A204.1 (cell line): ENCODE results near the gene SPESP1.
"Not testable (repeated sequence)": the region's sequence is repeated elsewhere in the genome, so short reads cannot be mapped to it uniquely, and the experiment has no call there.

ENCODE experiments used
- FAIRE-seq: peaks from 2 replicates; lab custom pipeline; 2012; peaks lifted over from hg19 to GRCh38; lab: Jason Lieb, UNC

The SPESP1 gene

DNA sequence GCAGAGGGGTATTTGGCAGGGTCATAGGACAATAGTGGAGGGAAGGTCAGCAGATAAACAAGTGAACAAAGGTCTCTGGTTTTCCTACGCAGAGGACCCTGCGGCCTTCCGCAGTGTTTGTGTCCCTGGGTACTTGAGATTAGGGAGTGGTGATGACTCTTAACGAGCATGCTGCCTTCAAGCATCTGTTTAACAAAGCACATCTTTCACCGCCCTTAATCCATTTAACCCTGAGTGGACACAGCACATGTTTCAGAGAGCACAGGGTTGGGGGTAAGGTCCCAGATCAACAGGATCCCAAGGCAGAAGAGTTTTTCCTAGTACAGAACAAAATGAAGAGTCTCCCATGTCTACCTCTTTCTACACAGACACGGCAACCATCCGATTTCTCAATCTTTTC is 33.4 kb downstream of the SPESP1 start:
- FAIRE-seq: not testable (repeated sequence)

GRCh38 chr15:68966996-68967395 is 36.7 kb downstream of the SPESP1 start:
- FAIRE-seq: no peak

DNA sequence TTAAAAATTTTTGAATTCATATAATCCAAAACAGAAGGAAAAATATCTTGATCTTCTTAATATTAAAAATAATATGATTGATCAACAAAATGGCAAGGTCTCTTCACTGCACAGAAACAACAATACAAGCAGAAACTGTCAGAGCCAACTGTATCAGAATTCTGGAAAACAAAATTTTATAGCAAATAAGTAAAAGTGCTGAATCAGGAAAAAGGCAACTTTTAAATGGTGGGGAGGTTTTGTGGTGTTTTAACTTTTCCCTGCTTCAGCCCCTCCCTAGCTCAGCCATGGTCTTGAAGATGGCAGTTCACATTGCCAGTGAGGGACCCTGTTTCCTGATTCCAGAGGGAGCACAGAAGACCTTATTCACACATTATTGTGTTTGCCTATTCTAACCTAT is 37.6 kb downstream of the SPESP1 start:
- FAIRE-seq: no peak

DNA sequence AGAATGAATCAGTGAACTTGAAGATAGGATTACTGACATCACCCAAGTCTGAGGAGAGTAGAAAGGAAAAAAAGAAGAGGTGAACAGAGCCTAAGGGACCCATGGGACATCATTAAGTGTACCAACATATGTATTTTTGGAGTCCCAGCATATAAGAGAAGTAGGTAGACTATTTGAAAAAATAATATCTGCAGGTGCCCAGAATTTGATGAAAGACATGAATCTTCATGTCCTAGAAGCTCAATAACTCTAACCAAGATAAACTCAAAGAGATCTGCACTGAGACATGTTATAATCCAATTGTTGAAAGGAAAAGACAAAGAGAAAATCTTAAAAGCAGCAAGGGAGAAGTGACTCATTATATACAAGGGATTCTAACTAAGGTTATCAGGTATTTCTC is 39.0 kb downstream of the SPESP1 start:
- no peak for FAIRE-seq

DNA sequence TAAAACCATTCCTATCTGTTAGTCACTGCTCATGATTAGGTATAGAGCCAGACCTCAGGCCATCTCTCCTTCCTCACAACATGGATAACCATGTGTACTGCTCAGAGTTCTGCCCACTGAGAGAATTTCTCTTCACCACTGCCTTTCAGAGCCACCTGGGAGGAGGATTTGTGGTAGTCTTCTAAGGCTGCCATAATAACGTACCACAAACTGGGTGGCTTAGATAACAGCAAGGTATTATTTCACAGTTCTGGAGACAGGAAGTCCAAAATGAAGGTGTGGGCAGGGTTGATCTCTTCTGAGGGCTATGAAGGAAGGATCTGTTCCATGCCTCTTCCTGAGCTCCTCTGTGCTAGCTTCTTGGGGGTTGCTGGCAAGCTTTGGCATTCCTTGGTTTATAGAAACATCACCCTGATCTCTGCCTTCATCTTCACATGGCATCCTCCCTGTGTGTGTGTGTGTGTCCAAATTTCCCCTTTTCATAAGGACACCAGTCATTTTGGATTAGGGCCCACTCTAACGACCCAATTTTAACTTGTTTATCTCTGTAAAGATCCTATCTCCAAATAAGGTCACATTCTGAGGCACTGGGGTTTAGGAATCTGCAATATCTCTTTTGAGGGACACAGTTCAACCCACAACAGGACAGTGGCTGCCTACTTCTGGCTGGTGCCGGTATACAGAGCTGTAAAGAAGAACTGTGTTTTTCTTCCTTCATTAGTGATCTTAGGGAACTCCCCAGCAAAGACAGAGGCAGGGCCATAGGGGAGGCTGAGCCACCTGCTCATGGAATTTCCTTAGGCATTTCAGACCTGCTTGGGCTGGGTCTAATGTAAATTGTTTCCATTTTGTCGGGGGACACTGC is 42.1 kb downstream of the SPESP1 start:
- no peak for FAIRE-seq

DNA sequence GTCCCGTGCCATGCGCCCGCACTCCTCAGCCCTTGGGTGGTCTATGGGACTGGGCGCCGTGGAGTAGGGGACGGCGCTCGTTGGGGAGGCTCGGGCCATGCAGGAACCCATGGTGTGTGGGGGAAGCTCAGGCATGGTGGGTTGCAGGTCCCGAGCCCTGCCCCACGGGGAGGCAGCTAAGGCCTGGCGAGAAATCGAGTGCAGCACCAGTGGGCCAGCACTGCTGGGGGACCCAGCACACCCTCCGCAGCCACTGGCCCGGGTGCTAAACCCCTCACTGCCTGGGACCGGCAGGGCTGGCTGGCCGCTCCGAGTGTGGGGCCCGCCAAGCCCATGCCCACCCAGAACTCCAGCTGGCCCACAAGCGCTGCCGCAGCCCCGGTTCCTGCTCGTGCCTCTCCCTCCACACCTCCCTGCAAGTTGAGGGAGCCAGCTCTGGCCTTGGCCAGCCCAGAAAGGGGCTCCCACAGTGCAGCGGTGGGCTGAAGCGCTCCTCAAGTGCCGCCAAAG is 45.4 kb downstream of the SPESP1 start:
- FAIRE-seq: not testable (repeated sequence)

- FAIRE-seq: not testable (repeated sequence)
These were observed 47.1 kb downstream of the SPESP1 start for GRCh38 chr15:68977426-68977825.

DNA sequence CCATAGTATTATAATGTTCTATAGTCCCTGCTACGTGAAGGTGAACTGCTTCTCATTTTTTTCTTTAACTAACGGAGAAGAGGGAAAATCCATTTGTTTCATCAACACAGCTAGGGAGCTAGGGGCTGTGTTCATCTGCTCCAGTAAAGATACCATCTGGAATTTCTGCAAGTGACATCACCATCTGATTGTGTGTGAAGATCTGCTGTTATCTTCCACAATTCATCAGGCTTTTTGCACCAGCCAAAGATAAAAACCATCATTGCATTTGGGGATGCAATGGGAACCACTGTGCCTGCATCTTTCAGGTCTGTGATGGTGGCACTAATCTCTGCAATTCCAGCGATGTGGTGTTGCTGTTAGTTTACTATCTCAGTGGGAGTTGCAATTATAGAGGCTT is 48.7 kb downstream of the SPESP1 start:
- FAIRE-seq: no peak

DNA sequence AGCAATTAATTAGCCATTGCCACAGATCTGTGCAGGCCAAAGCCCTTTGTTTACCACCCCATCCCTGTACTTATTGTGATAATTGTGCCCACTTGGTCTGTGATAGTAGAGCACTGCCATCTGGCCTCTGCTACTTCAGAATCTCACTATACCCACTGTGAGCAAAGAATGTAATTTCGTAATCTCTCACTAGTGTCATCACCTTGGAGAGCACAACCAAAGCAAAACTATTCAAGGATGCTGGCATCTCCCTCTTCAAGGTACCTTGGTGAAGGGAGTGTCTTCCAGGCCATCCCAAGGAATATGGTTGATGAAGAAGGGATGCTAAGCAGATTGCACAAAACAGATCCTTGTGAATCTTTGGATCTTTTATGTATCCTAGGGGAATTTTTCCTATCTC is 49.5 kb downstream of the SPESP1 start:
- no peak for FAIRE-seq

DNA sequence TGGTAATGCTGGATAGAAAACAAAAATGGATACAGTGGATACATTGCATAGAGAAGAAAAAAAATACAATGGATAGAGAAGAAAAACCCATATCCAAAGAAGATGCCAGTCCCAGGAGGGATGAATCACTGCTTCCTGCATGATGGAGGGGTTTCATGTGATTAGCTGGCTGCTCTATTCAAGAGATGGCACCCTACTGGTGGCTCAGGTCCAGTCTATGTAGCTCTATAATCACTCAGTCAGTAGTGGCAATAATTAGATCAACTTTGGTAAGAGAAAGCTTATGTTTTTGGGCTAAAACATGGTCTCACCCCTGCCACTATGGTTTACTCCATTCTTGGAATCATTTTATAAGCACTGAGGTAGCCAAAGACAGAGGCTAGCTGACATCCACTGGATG is 50.5 kb downstream of the SPESP1 start:
- no peak for FAIRE-seq

DNA sequence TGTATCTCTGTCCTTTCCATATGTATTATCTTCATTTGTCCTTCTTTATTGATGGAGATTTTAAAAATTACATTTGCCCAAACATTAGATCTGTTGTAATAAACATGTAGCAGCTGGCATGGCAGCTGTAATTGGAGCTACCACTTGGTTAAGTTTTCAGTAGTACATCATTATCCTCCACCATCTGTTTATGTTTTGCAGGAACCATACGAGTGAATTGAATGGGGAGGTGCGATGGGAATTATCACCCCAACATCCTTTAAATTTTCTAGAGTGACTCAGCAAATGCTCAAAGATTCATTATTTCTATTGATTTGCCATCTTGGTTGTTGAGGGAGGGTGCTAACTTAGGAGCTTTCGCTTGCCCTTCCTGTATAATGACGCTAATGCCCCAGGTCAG is 51.6 kb downstream of the SPESP1 start:
- FAIRE-seq: no peak

DNA sequence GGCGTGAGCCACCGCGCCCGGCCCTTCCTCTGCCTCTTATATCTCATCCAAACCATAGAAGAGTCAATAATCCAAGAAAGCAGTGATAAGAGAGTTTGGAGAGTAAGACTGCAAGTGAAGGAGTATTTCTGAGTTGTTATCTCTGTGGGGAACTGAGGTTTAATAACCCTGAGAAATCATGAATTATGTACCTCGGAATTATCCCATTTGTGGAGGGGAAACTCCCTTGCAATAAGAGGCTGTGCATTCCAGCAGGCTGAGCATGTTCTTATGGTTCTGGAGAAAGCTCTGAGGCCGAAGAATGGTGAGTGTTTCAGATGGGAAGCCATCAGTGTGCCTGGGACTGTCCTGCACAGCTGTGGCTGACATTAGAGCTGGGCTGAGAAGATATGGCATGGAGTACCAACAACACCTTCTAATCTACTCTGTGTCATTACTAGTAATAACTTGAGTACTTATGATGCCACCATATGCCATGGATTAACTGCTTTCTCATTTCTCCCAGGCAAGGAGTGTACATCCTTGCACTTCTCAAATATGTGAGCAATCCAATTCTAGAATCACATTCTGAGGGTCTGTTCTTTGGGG is 52.7 kb downstream of the SPESP1 start:
- FAIRE-seq: no peak

- FAIRE-seq: no peak
These were observed 53.7 kb downstream of the SPESP1 start for GRCh38 chr15:68983961-68984481.

DNA sequence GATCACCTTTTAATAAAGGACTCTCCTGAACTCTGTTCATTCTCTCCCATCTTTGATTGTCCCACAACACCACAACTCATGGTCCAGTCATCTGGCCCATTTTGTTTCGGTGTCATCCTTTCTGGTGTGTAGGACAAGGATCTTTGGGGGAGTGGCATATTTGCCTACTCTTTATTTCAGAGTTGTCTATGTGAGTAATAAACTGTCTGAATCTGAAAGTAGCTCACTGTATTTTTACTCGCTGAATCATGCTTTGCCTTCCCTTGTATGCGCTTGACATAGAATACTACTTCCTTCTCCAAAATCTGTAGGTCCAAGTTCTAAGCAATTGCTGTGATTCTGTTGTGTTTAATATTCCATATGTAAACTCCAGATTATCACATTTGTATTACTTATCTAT is 54.3 kb downstream of the SPESP1 start:
- no peak for FAIRE-seq

- no peak for FAIRE-seq
These were observed 55.1 kb downstream of the SPESP1 start for GRCh38 chr15:68985361-68985891.

GRCh38 chr15:68986322-68986721 is 56.0 kb downstream of the SPESP1 start:
- no peak for FAIRE-seq

DNA sequence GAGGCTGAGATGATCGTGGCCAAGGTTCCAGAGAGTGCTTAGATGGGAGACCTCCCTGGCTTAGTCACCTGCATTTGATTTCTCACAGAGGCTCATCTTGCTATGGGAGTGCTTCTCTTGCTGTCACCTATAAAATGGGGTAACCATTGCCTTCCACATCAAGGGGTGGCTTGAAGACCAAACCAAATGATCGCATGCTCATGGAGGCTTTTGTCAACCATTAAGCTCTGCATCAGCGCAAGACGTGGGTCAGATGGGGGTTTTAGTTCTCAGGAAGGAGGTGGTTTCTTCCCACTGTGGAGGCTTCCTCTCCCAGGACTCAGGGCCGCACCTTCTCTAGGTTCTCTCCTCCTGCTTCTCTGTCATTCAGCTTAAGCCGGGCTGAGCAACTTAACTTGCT is 56.8 kb downstream of the SPESP1 start:
- FAIRE-seq: no peak

GRCh38 chr15:68987676-68988075 is 57.4 kb downstream of the SPESP1 start:
- FAIRE-seq: no peak

DNA sequence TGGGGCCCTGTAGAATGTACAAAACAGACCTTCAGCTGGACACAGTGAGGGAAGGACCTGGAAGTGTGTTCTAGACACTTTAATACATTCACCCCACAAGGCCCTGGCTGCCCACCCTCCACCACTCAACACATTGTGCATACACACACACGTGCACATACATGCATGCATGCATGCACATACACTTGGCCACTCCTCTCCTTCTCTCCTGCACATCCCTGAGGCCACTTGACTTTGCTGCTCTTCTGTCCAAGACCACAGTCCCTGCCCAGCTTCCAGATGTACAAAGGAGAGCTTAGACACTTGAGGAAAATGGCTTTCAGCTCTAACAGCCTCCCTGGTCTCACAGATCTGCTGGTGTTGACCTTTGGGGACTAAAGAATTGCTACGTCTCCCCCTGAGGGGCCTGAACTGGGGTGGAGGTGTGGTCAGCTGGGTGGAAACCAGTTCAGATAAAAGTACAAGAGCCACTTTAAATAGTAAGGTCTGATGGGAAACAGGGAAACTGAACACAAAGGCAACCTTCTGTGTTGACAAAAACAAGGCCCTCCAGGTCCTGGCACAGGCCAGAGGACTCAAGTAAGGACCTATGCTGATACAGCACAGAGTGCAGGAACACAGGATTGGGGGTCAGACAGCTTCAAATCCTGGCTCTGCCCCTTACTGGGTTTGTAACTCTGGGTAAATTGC is 59.4 kb downstream of the SPESP1 start:
- FAIRE-seq: no peak

GRCh38 chr15:68990231-68990991 is 60.1 kb downstream of the SPESP1 start:
- FAIRE-seq: no peak

DNA sequence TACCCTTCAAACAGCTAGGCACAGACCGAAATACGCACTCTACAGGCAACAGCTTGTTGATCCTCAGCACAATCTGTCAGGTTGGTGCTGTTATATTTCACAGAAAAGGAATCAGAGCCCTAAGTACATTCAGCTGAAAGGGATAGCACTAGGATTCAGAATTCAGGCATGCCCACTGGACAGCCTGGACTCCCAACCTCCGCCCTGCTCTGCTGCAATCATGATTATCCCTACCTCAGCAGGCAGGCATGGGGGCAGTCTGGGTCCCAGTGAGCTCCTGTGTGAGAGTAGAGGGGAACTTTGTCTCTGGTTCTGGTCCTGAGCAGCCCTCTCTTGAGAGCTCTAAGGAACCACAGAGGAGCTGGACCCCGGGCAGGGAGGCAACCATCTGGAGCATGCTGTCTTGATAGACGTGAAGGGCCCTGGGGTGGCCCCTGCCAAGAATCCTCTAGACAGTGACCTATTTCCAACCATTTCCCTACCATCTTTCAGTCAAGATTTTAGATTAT is 60.7 kb downstream of the SPESP1 start:
- no peak for FAIRE-seq

GRCh38 chr15:68991723-68992122 is 61.4 kb downstream of the SPESP1 start:
- FAIRE-seq: no peak
